ENCODE measurements around the gene TIFAB. TPM values are rescaled to one million over a fixed set of nuclear protein-coding genes. Genes with fewer than 3 reads are reported as not detected.

The TIFAB gene
- polyA plus RNA-seq, 1 donor from 2014 or later = not detected

- Histone ChIP-seq H3K9me3 (ENCODE audit: low read length) (no peaks in the 10 kb centered on the region), H3K9me2 (ENCODE audit: insufficient read depth, low read length) (no peaks in the 10 kb centered on the region), H3K27ac (ENCODE audit: low read length) (no peak overlapping the region), H3K9ac (ENCODE audit: low read length) (no peak overlapping the region), H3K79me2 (replicated peaks; ENCODE audit: insufficient read depth, low read length) (no peaks in the 10 kb centered on the region), H3K27me3 (ENCODE audit: insufficient read depth, low read depth, low read length) (no peaks in the 10 kb centered on the region), H3K36me3 (ENCODE audit: insufficient read depth, low read length) (no peaks in the 10 kb centered on the region), H2AFZ (ENCODE audit: low read depth, low read length) (no peak overlapping the region), H3K4me2 (ENCODE audit: low read length) (no peak overlapping the region), H3K4me3 (ENCODE audit: low read length) (no peak overlapping the region), H4K20me1 (ENCODE audit: insufficient read depth) (no peaks in the 10 kb centered on the region), H3F3A (ENCODE audit: insufficient read depth, low read length, poor library complexity, severe bottlenecking) (no peaks in the 10 kb centered on the region)
- TF ChIP-seq RAD21 (conservative IDR thresholded peaks at IDR 0.05) (no peak), CTCF (IDR thresholded peaks at IDR 0.05; ENCODE audit: poor library complexity, severe bottlenecking) (no peak), REST (IDR thresholded peaks at IDR 0.05; ENCODE audit: borderline replicate concordance) (no peak), EZH2 (IDR thresholded peaks at IDR 0.05; ENCODE audit: borderline replicate concordance, insufficient read depth, low read length, poor library complexity, severe bottlenecking) (no peak), MXI1 (conservative IDR thresholded peaks at IDR 0.05; ENCODE audit: poor library complexity, severe bottlenecking) (no peak), EP300 (conservative IDR thresholded peaks at IDR 0.05; ENCODE audit: poor library complexity, severe bottlenecking) (no peak), SMC3 (conservative IDR thresholded peaks at IDR 0.05; ENCODE audit: poor library complexity) (no peak), POLR2AphosphoS5 (IDR thresholded peaks at IDR 0.05) (no peak), TAF1 (IDR thresholded peaks at IDR 0.05; ENCODE audit: low read depth) (no peak)
Observed at GRCh38 chr5:135453613-135454012, 1.5 kb upstream of the TIFAB start.

- Histone ChIP-seq H3F3A (ENCODE audit: insufficient read depth, low read length, poor library complexity, severe bottlenecking) (no peaks in the 10 kb centered on the region), H3K4me2 (ENCODE audit: low read length) (no peak overlapping the region), H3K9ac (ENCODE audit: low read length) (no peak overlapping the region), H3K9me2 (ENCODE audit: insufficient read depth, low read length) (no peaks in the 10 kb centered on the region), H4K20me1 (ENCODE audit: insufficient read depth) (no peaks in the 10 kb centered on the region), H3K27me3 (ENCODE audit: insufficient read depth, low read depth, low read length) (no peaks in the 10 kb centered on the region), H3K27ac (ENCODE audit: low read length) (no peak overlapping the region), H3K79me2 (replicated peaks; ENCODE audit: insufficient read depth, low read length) (no peaks in the 10 kb centered on the region), H3K9me3 (ENCODE audit: low read length) (no peaks in the 10 kb centered on the region), H3K36me3 (ENCODE audit: insufficient read depth, low read length) (no peaks in the 10 kb centered on the region), H2AFZ (ENCODE audit: low read depth, low read length) (no peak overlapping the region), H3K4me3 (ENCODE audit: low read length) (no peak overlapping the region)
- TF ChIP-seq POLR2AphosphoS5 (IDR thresholded peaks at IDR 0.05) (no peak), EZH2 (IDR thresholded peaks at IDR 0.05; ENCODE audit: borderline replicate concordance, insufficient read depth, low read length, poor library complexity, severe bottlenecking) (no peak), SMC3 (conservative IDR thresholded peaks at IDR 0.05; ENCODE audit: poor library complexity) (no peak), TAF1 (IDR thresholded peaks at IDR 0.05; ENCODE audit: low read depth) (no peak), CTCF (IDR thresholded peaks at IDR 0.05; ENCODE audit: poor library complexity, severe bottlenecking) (no peak), REST (IDR thresholded peaks at IDR 0.05; ENCODE audit: borderline replicate concordance) (no peak), EP300 (conservative IDR thresholded peaks at IDR 0.05; ENCODE audit: poor library complexity, severe bottlenecking) (no peak), RAD21 (conservative IDR thresholded peaks at IDR 0.05) (no peak), MXI1 (conservative IDR thresholded peaks at IDR 0.05; ENCODE audit: poor library complexity, severe bottlenecking) (no peak)
Observed at GRCh38 chr5:135451581-135452320, 400 bp downstream of the TIFAB start.

Measured in neural cell (in vitro differentiated cells).